Cardiac fibroblast (primary cell): ENCODE data around the gene ZNF366.

Experiments
- DNase-seq, 2 donors: peaks; one replicate each; pipeline versions ENCODE4 v3.0.0 to v3.0.0-alpha.2; 2010; ENCODE audit warnings: low read depth in 2 of 2
- H3K4me3 ChIP-seq, 2 donors: replicated peaks in 1 of 2; 1 replicate in 1 of 2; 2 replicates in 1 of 2; pipeline ENCODE4 v1.5.1; 2011; ENCODE audit warnings: low read depth in 2 of 2, low read length in 2 of 2, mild to moderate bottlenecking in 2 of 2, moderate library complexity in 1 of 2
- CTCF ChIP-seq: IDR thresholded peaks from one replicate; pipeline ENCODE4 v1.5.1; 2011; ENCODE audit warnings: low read depth, mild to moderate bottlenecking, low read length, inconsistent platforms

Gene ZNF366

GRCh38 chr5:72418271-72418670 lies 88.9 kb downstream of the ZNF366 start:
- H3K4me3 ChIP-seq, result no peak overlapping the region
- TF ChIP-seq CTCF, result no peak
- no peak for DNase-seq

GRCh38 chr5:72417333-72418062 lies 89.7 kb downstream of the ZNF366 start:
- TF ChIP-seq CTCF, result no peak
- DNase-seq, result no peak
- no peak overlapping the region for H3K4me3 ChIP-seq

- DNase-seq, result no peak
- no peak overlapping the region for H3K4me3 ChIP-seq
- TF ChIP-seq CTCF, result no peak
Observed at GRCh38 chr5:72415616-72416325, 91.4 kb downstream of the ZNF366 start.

- DNase-seq, result peak; percentile 75 to 84
- no peak overlapping the region for H3K4me3 ChIP-seq
- TF ChIP-seq CTCF, result peak; percentile 39
Observed at GRCh38 chr5:72412283-72413055, 94.7 kb downstream of the ZNF366 start.

GRCh38 chr5:72410688-72411295 lies 96.4 kb downstream of the ZNF366 start:
- peak; percentile 58 to 78 for DNase-seq
- no peak for TF ChIP-seq CTCF
- no peak overlapping the region for H3K4me3 ChIP-seq

GRCh38 chr5:72408603-72409002 lies 98.6 kb downstream of the ZNF366 start:
- no peak overlapping the region for H3K4me3 ChIP-seq

More at GRCh38 chr5:72408603-72409002, 98.6 kb downstream of the ZNF366 start:
- TF ChIP-seq CTCF, result no peak
- DNase-seq, result peak; percentile 60 to 83
